Left hindlimb (tissue), 1 donor: ENCODE data around the gene UBN2.
"Not testable (repeated sequence)": the region's sequence is repeated elsewhere in the genome, so short reads cannot be mapped to it uniquely, and the experiment has no call there.

Experiments
- DNase-seq: peaks from one replicate; pipeline ENCODE4 v3.0.0-alpha.2; 2018

Gene UBN2

DNA sequence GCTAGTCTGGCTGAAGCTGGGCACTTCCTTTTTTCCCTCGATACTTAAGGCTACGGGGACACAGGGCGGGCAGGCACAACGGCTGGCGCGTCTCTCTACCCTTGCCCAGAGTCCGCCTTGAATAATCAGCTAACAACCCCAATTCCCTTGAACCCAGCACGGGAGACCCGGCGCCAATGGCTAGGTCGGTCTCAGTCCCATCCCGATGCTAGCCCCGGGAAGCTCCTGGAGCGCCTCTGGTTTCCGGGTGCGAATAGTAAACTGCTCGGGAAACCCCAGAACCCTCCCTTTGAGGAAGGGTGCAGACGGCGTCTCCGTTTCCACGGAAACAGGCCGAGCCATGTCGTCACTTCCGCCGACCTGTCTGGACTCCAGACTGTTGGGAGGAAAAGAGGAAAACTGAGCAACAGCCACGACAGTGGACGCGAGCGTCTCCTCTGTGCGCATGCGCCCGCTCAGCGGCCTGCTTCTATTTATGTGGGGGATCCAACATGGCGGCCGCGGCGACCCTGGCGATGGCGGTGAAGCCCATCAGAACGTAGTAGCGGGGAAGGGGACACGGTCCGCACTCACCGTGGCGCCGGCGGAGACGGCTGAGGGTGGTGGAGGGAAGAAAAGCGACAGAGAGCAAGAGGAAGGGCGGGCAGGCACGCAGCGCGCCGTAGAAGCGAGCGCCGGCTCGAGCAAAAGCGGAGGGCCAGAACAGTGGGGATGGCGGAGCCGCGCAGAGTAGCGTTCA, at the start of gene UBN2:
UBN2 (plus strand) TSS at position 464 of the 739 bp plus-strand sequence; CDS start at position 712, 248 bp downstream.
- DNase-seq = peak; percentile 98

DNA sequence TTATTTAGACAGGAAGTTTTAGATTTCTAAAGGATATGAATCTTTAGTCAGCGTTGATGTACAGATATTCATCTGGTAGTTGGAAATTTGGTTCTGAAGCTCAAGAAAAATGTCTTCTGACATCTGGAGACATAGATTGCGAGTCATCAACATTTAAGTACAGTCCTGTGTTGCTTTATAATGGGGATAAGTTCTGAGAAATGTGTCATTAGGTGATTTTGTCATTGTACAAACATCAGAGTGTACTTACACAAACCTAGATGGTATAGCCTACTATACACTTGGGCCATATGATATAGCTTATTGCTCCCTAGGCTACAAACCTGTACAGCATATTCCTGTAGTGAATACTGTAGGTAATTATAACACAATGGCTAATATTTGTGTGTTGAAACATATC, 49.6 kb upstream of the UBN2 start:
- DNase-seq = no peak

DNA sequence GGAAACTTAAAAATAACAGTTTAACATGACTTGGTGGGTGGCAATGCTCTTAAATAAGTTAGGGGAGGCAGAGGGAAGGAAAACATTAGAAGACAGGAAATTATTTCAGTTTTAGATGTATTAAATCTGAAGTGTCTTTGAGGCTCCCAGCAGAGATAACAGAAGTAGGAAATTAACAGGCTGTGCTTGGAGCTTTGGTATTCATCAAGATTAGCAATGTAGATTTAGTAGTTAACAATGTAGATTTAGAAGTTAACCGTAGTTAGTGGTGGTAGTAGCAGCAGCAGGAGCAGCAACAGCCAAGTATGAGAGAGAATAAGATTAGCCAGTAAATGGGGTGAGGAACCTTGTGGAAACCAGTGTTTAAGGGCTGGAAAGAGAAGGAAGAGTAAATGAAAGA, 48.7 kb upstream of the UBN2 start:
- no peak for DNase-seq

DNA sequence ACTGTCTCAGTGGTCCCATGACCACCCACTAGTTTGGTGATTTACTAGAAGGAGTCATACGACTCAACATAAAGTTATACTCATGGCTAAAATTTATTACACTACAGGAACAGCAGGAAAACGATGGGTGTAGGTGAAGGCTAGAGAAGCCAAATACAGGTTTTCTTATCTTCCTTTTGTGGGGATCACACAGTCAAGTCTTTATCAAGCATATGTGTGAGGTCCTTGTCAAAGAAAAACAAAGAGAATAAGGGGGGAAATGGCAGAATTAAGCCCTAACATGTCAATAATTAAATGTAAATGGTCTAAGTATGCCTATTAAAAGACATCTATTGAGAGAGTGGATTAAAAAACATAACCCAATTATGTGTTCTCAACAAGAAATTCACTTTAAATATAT, 47.8 kb upstream of the UBN2 start:
- no peak for DNase-seq

DNA sequence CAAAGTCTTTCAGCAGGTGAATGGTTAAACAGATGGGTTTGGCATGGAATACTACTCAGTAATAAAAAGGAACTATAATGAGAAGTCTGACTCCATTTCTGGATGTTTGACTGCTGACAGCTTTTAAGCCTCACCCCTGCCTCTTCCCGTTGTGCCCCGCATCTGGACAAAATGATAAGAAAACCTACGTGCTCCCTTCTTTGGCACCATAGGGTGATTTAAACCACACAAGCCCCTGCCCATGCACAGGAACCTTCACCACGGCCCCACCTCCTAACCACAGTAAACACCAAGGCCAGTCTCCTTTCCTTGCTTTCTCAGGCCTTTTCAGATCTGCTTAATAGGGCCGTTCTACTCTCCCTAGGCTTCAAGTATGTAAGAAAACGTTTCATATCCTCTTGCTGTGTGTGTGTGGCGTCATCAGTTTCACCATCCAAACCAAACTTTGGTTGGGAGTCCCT, 47.1 kb upstream of the UBN2 start:
- no peak for DNase-seq

DNA sequence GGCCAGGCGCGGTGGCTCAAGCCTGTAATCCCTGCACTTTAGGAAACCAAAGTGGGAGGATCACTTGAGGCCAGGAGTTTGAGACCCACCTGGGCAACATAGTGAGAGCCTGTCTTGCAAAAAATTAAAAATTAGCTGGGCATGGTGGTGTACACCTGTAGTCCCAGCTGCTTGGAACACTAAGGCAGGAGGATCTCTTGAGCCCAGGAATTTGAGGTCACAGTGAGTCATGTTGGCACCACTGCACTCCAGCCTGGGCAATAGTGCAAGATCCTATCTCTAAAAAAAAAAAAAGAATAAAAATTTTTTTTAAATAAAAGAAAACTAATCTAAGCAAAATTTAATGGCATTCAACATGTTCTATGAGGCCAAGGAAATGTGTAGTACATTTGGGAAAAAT, 44.9 kb upstream of the UBN2 start:
- DNase-seq = no peak

DNA sequence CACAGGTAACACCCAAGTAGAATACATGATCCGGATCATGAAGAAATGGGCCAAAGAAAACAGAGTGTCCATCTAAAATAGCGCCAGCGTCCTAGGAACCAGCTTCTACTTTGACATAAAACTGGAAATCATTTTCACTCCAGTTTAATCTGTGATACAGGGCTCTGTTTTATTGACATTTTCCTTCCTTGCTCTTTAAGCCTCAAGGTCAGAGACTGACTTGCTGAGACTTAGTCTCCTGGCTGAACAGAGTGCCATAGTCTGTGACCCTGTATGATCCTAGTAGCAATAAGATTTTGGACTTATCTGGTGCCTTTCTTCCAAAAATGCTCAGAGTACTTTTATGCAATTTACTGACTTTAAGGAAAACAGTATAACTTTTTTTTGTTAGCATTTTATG, 41.7 kb upstream of the UBN2 start:
- no peak for DNase-seq

DNA sequence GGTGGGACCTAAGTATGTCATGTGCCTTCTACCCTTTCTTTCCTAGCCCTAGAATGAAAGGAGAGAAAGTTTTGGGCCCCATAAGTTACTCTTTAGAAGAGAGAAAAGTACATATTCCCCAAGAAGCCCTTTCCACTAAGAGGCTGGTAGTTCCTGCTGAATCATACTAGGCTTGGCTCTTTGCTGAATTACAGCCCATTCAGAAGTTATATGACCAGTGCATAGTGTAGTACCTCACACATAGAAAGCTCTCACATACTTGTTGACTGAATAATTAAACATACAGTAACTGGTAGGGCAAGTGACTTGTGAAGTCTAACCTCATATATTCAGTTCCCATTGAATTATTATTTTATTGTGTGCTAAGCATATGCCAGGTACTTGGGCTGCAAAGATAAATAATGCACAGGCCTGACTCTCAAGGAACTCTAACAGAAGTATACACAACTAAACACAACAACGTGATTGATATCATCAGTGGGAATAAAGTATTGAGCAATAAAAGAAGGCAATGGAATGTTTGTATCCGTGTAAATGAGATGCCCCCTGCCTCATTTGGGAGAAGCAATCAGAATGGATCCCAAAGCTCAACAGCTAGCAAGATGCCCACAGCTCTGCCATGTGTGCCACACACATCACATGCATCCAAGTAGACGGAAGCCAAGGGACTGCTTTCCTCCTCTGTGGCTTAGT, 38.9 kb upstream of the UBN2 start:
- DNase-seq = no peak

DNA sequence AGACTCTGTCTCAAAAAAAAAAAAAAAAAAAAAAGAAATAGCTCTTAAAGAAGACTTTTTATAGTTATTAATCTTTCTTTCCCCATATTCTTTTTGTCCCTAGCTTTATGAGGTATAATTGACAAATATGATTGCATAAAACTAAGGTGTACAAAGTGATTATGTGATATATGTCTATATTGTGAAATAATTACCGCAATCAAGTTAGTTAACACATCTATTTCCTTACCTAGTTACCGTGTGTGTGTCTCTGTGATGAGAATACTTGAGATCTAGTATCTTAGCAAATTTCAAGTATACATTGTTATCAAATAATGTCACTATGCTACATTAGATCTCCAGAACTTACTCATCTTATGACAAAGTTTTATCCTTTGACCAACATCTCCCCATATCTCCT, 30.7 kb upstream of the UBN2 start:
- no peak for DNase-seq

DNA sequence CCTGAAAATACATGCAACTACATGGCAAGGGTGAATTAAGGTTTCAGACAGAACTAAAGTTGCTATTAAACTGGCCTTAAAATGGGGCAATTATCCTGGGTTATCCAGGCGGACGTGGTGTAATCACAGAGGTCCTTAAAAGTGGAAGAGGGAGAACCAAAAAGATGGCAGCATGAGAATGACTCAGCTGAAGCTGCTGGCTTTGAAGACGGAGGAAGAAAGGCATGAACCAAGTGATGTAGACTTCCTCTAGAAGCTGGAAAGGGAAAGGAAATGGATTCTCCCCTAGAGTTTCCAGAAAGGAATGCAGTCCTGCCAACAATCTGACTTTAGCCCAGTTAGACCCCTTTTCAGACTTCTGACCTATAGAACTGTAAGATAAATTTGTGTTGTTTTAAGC, 27.0 kb upstream of the UBN2 start:
- no peak for DNase-seq

DNA sequence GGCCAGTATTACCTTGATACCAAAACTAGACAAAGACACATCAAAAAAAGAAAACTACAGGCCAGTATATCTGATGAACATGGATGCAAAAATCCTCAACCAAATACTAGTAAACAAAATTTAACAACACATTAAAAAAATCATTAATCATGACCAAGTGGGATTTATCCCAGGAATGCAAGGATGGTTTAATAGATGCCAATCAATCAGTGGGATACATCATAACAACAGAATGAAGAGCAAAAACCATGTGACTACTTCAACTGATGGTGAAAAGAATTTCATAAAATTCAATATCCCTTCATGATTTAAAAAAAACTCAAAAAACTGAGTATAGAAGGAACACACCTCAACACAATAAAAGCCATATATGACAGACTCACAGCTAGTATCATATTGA, 25.2 kb upstream of the UBN2 start:
- DNase-seq = no peak

DNA sequence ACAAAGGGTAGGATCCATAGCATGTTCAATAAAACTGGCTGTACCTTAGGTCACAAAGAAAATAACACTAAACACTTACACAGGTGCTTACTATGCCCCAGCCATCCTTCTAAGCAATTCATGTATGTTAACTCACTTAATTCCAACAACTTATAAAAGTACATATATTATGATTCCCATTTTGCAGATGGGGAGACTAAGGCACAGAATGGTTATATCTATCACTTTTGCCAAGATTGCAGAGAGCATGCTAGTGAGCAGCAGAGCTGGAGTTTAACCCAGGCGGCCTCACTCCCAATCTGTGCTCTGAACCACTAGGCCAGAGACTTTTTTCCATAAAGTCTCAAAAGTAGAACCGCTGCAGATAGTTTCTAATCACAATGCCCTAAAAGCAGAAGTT, 18.9 kb upstream of the UBN2 start:
- no peak for DNase-seq

DNA sequence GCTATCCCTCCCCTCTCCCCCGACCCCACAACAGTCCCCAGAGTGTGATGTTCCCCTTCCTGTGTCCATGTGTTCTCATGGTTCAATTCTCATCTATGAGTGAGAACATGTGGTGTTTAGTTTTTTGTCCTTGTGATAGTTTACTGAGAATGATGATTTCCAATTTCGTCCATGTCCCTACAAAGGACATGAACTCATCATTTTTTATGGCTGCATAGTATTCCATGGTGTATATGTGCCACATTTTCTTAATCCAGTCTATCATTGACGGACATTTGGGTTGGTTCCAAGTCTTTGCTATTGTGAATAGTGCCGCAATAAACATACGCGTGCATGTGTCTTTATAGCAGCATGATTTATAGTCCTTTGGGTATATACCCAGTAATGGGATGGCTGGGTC, 17.5 kb upstream of the UBN2 start:
- not testable (repeated sequence) for DNase-seq

DNA sequence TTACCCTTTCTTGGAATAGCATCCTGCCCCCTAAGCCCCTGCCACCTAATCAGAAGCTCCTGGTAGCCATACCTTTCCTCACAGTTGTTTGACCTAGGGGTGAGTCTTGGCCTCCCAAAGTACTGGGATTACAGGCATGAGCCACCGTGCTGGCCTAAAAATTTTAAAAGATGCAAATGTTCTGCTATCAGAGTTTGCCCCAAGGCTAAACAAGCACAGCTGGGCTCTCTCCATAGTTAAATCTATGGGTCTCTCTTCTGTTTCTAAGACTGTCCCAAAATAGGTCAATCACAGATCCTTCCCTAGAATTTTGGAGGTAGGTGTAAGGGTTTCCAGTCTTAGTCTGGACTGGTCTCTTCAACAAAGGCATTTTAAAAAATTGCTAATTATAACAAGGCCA, 12.9 kb upstream of the UBN2 start:
- DNase-seq = no peak

DNA sequence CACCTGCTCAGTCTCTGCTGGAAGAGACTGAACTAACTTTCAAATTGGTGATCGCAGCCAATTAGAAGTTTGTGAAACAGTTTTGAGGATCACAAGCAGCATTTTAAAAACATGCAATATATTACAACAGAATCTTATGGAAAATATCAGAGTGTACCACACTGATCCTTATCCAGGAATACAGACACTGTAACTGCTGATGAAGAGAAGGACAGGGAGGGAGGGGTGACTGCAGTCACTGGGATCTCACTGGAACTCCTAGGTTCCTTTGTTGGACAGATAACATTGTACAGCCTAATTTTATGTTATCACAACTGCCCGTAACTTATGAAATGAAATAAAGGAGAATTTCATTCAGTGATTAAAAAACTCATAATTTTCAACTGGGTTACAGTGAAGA, 6.8 kb upstream of the UBN2 start:
- DNase-seq = no peak

DNA sequence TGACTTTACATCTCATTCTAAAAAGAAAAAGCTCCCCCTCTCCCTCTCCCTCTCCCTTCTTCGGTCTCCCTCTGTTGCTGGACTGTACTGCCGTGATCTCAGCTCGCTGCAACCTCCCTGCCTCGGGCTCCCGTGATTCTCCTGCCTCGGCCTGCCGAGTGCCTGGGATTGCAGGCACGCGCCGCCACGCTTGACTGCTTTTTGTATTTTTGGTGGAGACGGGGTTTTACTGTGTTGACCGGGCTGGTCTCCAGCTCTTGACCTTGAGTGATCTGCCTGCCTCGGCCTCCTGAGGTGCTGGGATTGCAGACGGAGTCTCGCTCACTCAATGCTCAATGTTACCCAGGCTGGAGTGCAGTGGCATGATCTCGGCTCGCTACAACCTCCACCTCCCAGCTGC, 6.2 kb upstream of the UBN2 start:
- DNase-seq = not testable (repeated sequence)

DNA sequence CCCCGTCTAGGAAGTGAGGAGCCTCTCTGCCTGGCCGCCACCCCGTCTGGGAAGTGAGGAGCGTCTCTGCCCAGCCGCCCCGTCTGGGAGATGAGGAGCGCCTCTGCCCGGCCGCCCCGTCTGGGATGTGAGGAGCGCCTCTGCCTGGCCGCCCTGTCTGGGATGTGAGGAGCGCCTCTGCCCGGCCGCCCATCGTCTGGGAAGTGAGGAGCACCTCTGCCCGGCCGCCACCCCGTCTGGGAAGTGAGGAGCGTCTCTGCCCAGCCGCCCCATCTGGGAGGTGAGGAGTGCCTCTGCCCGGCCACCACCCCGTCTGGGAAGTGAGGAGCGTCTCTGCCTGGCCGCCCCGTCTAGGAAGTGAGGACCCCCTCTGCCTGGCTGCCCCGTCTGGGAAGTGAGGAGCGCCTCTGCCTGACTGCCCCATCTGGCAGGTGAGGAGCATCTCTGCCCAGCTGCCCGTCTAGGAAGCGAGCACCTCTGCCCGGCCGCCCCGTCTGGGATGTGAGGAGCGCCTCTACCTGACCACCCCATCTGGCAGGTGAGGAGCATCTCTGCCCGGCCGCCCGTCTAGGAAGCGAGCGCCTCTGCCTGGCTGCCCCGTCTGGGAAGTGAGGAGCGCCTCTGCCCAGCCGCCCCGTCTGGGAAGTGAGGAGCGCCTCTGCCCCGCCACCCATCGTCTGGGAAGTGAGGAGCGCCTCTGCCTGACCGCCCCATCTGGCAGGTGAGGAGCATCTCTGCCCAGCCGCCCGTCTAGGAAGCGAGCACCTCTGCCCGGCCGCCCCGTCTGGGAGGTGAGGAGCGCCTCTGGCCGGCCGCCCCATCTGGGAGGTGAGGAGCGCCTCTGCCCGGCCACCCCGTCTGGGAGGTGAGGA, 5.5 kb upstream of the UBN2 start:
- not testable (repeated sequence) for DNase-seq

DNA sequence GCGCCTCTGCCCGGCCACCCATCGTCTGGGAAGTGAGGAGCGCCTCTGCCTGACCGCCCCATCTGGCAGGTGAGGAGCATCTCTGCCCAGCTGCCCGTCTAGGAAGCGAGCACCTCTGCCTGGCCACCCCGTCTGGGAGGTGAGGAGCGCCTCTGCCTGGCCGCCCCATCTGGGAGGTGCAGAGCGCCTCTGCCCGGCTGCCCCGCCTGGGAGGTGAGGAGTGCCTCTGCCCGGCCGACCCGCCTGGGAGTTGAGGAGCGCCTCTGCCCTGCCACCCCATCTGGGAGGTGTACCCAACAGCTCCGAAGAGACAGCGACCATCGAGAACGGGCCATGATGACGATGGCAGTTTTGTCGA, 4.9 kb upstream of the UBN2 start:
- DNase-seq = not testable (repeated sequence)

DNA sequence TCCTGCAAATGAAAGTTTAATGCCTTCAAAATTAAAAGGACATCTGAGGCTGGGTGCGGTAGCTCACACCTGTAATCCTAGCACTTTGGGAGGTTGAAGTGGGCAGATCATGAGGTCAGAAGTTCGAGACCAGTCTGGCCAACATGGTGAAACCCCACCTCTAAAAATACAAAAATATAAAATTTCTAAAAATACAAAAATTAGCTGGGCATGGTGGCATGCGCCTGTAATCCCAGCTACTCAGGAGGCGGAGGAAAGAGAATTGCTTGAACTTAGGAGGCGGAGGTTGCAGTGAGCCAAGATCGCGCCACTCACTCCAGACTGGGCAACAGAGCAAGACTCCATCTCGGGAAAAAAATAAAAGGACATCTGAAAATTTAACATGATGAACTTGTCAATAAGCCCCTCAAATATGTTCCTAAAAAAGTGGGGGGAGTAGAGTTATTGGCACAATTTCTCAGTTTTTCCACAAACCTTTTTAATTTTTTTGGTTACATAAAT, 4.0 kb upstream of the UBN2 start:
- not testable (repeated sequence) for DNase-seq

DNA sequence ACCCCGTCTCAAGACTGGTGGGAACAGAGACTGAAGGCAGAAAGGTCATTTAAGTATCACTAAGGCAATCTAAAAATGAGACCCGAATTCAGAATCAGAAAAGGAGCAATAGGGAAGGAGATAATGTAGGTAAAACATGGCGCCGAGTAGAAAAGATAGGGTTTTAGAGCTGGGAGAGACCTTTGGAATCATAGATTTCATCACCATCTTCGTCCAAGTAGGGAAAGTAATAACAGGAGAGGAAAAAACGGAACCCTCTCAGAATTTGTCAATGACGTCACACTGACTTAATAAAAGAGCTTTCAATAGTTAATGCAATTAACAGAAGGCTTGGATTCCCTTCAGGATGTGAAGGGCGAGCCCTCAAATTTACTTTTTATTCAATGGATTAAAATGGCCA, 1.0 kb upstream of the UBN2 start:
- no peak for DNase-seq

DNA sequence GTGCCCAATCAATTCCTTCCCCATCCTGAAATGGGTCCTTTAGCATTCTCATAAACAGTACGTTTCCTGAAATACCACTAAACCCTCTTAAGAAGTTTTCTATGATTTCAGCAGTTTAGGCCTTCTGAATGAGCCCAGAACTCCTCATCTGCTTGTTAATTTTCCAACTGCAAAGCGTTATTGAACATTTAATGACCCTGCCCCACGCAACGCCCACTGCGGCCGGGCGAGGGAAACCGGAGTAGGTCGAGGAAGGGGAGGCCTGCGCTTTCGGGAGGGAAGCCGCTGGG, 608 bp upstream of the UBN2 start:
- DNase-seq = no peak

DNA sequence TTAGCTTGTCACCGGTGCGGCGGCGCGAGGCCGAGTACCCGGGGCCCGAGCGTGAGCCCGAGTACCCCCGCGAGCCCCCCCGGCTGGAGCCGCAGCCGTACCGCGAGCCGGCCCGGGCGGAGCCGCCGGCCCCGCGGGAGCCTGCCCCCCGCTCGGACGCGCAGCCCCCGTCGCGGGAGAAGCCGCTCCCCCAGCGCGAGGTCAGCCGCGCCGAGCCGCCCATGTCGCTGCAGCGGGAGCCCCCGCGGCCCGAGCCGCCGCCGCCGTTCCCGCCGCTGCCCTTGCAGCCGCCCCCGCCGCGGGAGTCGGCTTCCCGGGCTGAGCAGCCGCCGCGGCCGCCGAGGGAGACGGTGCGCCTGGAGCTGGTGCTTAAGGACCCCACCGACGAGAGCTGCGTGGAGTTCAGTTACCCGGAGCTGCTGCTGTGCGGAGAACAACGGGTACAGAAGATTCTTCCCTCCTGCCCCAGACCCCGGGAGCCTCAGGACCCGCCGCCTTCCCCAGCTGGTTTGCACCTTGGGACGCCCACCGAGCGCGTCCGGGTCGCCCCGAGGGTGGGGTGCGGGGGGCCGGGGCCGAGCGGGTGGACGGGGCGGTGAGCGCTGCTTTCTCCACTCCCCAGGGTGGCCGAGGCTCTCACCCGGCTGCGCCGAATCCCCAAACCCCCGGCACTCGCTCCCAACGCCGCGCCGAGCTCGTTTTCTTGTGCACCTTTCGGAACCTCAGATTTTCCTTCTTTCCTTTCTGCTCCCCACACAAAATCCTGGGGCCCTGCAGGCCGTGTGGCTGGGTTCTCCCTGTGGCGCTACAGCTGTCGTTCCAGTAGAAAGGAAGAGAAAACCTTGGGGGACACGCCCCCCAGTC, 708 bp downstream of the UBN2 start:
- DNase-seq = peak; percentile 41

DNA sequence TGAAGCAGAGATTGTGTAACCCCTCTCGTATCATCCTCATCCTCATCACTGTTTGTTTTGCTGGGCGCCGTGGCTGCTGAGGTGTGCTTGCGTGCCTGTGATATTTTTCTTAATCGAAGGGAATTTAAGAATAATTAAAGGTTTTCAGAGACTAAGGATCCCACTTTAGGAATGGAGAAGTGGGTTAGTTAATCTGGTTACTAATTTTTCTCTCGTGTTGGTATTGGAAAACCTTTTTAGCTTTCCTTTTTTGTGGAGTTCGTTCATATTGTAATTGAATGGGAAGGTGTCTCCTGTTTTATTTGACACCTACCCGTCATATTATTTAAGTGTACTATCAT, 1.3 kb downstream of the UBN2 start:
- DNase-seq = no peak
